ENCODE results near the gene MLXIP.

MLXIP gene

DNA sequence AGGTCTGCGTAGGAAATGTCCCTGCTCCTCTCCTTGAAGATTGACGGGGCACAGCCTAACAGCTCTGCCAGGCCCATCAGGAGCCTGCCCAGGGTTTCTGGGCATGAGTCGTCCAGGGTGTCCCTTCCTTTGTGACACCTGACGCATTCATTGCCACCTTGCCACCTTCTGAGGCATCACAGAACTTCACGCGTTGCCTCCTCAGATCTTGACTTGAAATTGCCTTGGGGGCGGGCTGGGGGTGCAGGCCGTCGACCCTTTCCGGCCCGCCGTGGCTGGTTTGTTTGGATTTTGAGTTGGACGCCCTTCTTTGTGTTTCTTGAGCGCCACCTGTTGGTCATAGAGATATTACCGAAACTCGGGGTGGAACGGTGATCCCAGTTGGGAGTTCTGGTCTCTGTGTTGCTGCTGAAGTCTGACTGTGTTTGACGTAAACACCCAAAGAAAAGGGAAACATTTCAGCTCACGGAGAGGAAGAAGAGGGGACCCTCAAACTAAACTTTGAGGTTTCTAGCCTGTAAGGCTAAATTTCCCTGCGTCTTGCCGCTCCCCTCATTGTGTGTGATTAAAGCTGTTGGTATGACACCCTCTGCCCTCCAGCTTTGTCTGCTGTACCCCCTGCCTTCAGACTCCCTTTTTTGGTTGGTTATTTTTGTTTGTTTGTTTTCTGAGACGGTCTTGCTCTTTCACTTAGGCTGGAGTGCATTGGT is 44.6 kb downstream of the MLXIP start:
- no peak overlapping the region for H3K9ac ChIP-seq (ENCODE audit: low read length)
- no peaks in the 10 kb centered on the region for H3F3A ChIP-seq (ENCODE audit: insufficient read depth, low read length)
- H3K27me3 ChIP-seq (replicated peaks; ENCODE audit: insufficient read depth, low read length), result no peaks in the 10 kb centered on the region
- no peaks in the 10 kb centered on the region for H3K4me1 ChIP-seq (ENCODE audit: low read length)
- no peak for TF ChIP-seq EZH2 (optimal IDR thresholded peaks at IDR 0.05; ENCODE audit: low read depth, low read length)
- TF ChIP-seq, protein P1, sequence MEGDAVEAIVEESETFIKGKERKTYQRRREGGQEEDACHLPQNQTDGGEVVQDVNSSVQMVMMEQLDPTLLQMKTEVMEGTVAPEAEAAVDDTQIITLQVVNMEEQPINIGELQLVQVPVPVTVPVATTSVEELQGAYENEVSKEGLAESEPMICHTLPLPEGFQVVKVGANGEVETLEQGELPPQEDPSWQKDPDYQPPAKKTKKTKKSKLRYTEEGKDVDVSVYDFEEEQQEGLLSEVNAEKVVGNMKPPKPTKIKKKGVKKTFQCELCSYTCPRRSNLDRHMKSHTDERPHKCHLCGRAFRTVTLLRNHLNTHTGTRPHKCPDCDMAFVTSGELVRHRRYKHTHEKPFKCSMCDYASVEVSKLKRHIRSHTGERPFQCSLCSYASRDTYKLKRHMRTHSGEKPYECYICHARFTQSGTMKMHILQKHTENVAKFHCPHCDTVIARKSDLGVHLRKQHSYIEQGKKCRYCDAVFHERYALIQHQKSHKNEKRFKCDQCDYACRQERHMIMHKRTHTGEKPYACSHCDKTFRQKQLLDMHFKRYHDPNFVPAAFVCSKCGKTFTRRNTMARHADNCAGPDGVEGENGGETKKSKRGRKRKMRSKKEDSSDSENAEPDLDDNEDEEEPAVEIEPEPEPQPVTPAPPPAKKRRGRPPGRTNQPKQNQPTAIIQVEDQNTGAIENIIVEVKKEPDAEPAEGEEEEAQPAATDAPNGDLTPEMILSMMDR (IDR thresholded peaks at IDR 0.05; ENCODE audit: low read length), result peak; percentile 52
- no peak overlapping the region for H3K4me2 ChIP-seq (ENCODE audit: low read depth, low read length)
- H3K36me3 ChIP-seq (replicated peaks; ENCODE audit: insufficient read depth, low read length), result no peaks in the 10 kb centered on the region
- DNase-seq, result peak; percentile 26
- no peaks in the 10 kb centered on the region for H4K20me1 ChIP-seq (ENCODE audit: insufficient read depth, low read length)
- peaks cover 51% of the 10 kb centered on the region for H3K79me2 ChIP-seq (ENCODE audit: low read length)
- H2AFZ ChIP-seq (ENCODE audit: low read length), result no peak overlapping the region
- H3K27ac ChIP-seq (ENCODE audit: low read length), result no peak overlapping the region
- no peaks in the 10 kb centered on the region for H3K9me2 ChIP-seq (replicated peaks; ENCODE audit: insufficient read depth, low read length)
- no peak overlapping the region for H3K4me3 ChIP-seq (ENCODE audit: low read length)
- no peaks in the 10 kb centered on the region for H3K9me3 ChIP-seq (replicated peaks; ENCODE audit: insufficient read depth, low read length)

DNA sequence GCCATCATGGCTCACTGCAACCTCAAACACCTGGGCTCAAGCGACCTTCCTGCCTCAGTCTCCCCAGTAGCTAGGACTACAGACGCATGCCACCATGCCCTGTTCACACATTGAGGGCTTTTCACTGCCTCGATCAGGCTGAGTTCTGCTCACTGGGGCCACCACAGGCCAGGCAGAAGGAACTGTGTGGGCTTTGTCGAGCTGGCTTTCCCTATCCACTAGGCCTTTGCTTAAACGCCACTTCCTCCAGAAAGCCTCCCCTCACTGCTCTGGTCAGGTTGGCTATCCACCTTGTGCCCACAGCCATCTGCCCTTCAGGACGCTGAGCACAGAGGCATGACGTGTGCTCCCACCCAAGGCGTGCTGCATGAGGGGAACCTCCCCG is 45.2 kb downstream of the MLXIP start:
- Histone ChIP-seq H3K4me3 (ENCODE audit: low read length) (no peak overlapping the region), H3K36me3 (replicated peaks; ENCODE audit: insufficient read depth, low read length) (no peaks in the 10 kb centered on the region), H4K20me1 (ENCODE audit: insufficient read depth, low read length) (no peaks in the 10 kb centered on the region), H3K9me3 (replicated peaks; ENCODE audit: insufficient read depth, low read length) (no peaks in the 10 kb centered on the region), H3K27ac (ENCODE audit: low read length) (no peak overlapping the region), H3K4me1 (ENCODE audit: low read length) (no peaks in the 10 kb centered on the region), H3K27me3 (replicated peaks; ENCODE audit: insufficient read depth, low read length) (no peaks in the 10 kb centered on the region), H3K9ac (ENCODE audit: low read length) (no peak overlapping the region), H3K9me2 (replicated peaks; ENCODE audit: insufficient read depth, low read length) (no peaks in the 10 kb centered on the region), H3K79me2 (ENCODE audit: low read length) (peaks cover 51% of the 10 kb centered on the region), H3K4me2 (ENCODE audit: low read depth, low read length) (no peak overlapping the region), H3F3A (ENCODE audit: insufficient read depth, low read length) (no peaks in the 10 kb centered on the region), H2AFZ (ENCODE audit: low read length) (no peak overlapping the region)
- DNase-seq, result no peak
- TF ChIP-seq, protein P1 (IDR thresholded peaks at IDR 0.05; ENCODE audit: low read length), result no peak
- TF ChIP-seq EZH2phosphoT487 (IDR thresholded peaks at IDR 0.05; ENCODE audit: low read length) (no peak), EZH2 (optimal IDR thresholded peaks at IDR 0.05; ENCODE audit: low read depth, low read length) (no peak)

DNA sequence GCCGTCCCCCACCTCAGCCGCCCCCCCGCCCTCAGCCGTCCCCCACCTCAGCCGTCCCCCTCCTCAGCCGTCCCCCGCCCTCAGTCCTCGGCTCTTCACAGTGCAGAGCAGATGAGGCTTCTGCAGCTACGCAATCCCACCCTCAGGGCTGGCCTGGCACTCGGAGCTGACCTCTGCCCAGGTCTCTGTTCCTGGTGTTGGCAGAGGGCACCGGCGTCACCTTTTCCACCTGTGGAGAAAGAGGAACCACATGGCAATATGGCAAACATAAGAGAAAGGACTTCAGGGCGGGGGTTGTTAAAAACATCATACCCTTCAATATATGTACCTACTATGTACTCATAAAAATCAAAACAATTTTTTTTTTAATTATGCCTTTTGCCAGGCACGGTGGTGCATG is 45.8 kb downstream of the MLXIP start:
- no peak for TF ChIP-seq EZH2phosphoT487 (IDR thresholded peaks at IDR 0.05; ENCODE audit: low read length)
- TF ChIP-seq, protein P1 (IDR thresholded peaks at IDR 0.05; ENCODE audit: low read length), result no peak
- no peak for TF ChIP-seq EZH2 (optimal IDR thresholded peaks at IDR 0.05; ENCODE audit: low read depth, low read length)
- no peak overlapping the region for H2AFZ ChIP-seq (ENCODE audit: low read length)
- no peaks in the 10 kb centered on the region for H3K27me3 ChIP-seq (replicated peaks; ENCODE audit: insufficient read depth, low read length)
- H3F3A ChIP-seq (ENCODE audit: insufficient read depth, low read length), result no peaks in the 10 kb centered on the region
- no peak overlapping the region for H3K27ac ChIP-seq (ENCODE audit: low read length)
- peaks cover 51% of the 10 kb centered on the region for H3K79me2 ChIP-seq (ENCODE audit: low read length)
- H3K4me1 ChIP-seq (ENCODE audit: low read length), result no peaks in the 10 kb centered on the region
- H3K9me3 ChIP-seq (replicated peaks; ENCODE audit: insufficient read depth, low read length), result no peaks in the 10 kb centered on the region
- H3K4me2 ChIP-seq (ENCODE audit: low read depth, low read length), result no peak overlapping the region
- H4K20me1 ChIP-seq (ENCODE audit: insufficient read depth, low read length), result no peaks in the 10 kb centered on the region
- H3K4me3 ChIP-seq (ENCODE audit: low read length), result no peak overlapping the region
- no peak for DNase-seq
- no peaks in the 10 kb centered on the region for H3K36me3 ChIP-seq (replicated peaks; ENCODE audit: insufficient read depth, low read length)
- H3K9me2 ChIP-seq (replicated peaks; ENCODE audit: insufficient read depth, low read length), result no peaks in the 10 kb centered on the region
- no peak overlapping the region for H3K9ac ChIP-seq (ENCODE audit: low read length)

All from MM.1S (cell line).